Transverse colon (tissue), 4 donors: ENCODE measurements around the gene RPGR.
A peak's percentile ranks its signal among the peaks of the same experiment; 100 is the strongest.

Experiments
- CTCF ChIP-seq, 5 experiments: fragments of 200-600 bp in 3 of 5; fragments of 450-650 bp in 2 of 5; sonication (generic) in 3 of 5; IDR thresholded peaks; 1 replicate in 2 of 5; 2 replicates in 3 of 5; pipeline ENCODE4 v1.5.1; 2016 to 2017; ENCODE audit warnings: antibody characterized with exemption in 5 of 5, inconsistent platforms in 3 of 5, mild to moderate bottlenecking in 2 of 5, moderate library complexity in 1 of 5
- EP300 ChIP-seq: sonication (generic); formaldehyde crosslinking; IDR thresholded peaks from one replicate; pipeline ENCODE4 v1.6.1; 2017; ENCODE audit warnings: antibody characterized with exemption, low read depth
- POLR2A ChIP-seq: fragments of 450-650 bp; IDR thresholded peaks from one replicate; pipeline ENCODE4 v1.6.1; 2016; ENCODE audit warnings: antibody characterized with exemption, mild to moderate bottlenecking, moderate library complexity
- POLR2AphosphoS5 ChIP-seq, 3 donors: sonication (generic); formaldehyde crosslinking; IDR thresholded peaks; one replicate each; pipeline ENCODE4 v1.6.1; 2016; ENCODE audit warnings: antibody characterized with exemption in 3 of 3

- TF ChIP-seq CTCF (IDR thresholded peaks at IDR 0.05) (no peak), POLR2AphosphoS5 (IDR thresholded peaks at IDR 0.05) (no peak), POLR2A (no peak), EP300 (peak; percentile 14)
Observed at GRCh38 chrX:38305971-38306370, 21.3 kb downstream of the RPGR start.
